Measurements from ENCODE around the gene ZNF768. TPM values are rescaled to one million over a fixed set of nuclear protein-coding genes. Genes with fewer than 3 reads are reported as not detected.

The ZNF768 gene
- total RNA-seq, 1 experiment from 2014 or later = 48.8 TPM

GRCh38 chr16:30534368-30535105 is 8.2 kb upstream of the ZNF768 start, which contains the start of gene ZNF747 (continued):
- TF ChIP-seq FOSL1 (IDR thresholded peaks at IDR 0.05; ENCODE audit: low read depth) (no peak), EGR1 (IDR thresholded peaks at IDR 0.05; ENCODE audit: low read depth) (peak; percentile 93), CBX3 (IDR thresholded peaks at IDR 0.05; ENCODE audit: low read depth) (no peak), ZNF274 (IDR thresholded peaks at IDR 0.05; ENCODE audit: low read depth, low read length) (no peak), MAX (IDR thresholded peaks at IDR 0.05) (peak; percentile 88)

DNA sequence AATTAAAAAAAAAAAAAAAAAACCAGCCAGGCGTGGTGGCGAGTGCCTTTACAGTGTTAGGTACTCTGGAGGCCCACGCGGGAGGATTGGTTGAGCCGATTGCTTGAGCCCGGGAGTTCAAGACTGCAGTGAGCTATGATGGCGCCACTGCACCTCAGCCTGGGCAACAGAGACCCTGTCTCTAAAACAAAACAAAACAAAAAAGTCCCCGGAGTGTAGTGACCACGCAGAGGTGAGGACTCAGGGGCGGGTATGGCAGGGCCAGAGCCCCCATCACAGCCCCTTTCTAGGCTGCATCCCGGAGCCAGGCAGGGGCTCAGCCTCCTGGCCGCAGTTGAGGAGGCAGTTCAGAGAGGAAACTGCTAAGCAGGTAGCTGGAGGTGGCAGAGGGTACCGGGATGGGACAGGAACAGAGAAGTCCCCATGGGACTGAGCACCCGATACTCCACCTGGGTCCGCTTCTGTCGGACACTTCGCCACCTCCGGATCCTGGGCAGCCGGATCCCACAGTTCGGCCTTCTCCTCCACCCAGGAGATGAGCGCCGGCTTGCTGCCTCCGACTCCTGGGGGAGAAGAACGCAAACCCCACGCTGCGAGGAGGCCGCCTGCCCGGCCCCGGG is 7.5 kb upstream of the ZNF768 start:
- no peak overlapping the region for H2AFZ ChIP-seq (ENCODE audit: low read depth, low read length, poor library complexity, severe bottlenecking)

More for the DNA sequence above, 7.5 kb upstream of the ZNF768 start:
- ChIA-PET POLR2A (interaction anchor here (2.7 kb wide), 1 partner anchor 24 kb away, joined by 20 read pairs; the partner anchor contains the start of gene ZNF764), RAD21 (ENCODE audit: low non-redundant PET in 1 of 2, low total read pairs in 2 of 2, uncharacterized antibody in 2 of 2, unreplicated experiment in 2 of 2) (interaction anchor here in 1 of 2 experiments (1.2 kb wide), 1 partner anchor 25 kb away, joined by 3 read pairs; the partner anchor contains the start of gene ZNF764), CTCF (no interaction called here)
- intact Hi-C loops (cut with micrococcal nuclease) = no loop called here
- H3K4me1 ChIP-seq (ENCODE audit: control insufficient read depth in 1 of 2, insufficient read depth in 2 of 2, low read length in 2 of 2) = peaks cover 6 to 35% of the 10 kb centered on the region in 2 experiments; a peak in 3 of 4 replicates
- H3K27ac ChIP-seq (ENCODE audit: low read depth, low read length) = peak overlapping the region; percentile 82
- H3K36me3 ChIP-seq (ENCODE audit: control insufficient read depth in 1 of 2, insufficient read depth in 2 of 2, low read length in 2 of 2) = no peaks in the 10 kb centered on the region
- H3K9me3 ChIP-seq (ENCODE audit: control insufficient read depth in 1 of 2, insufficient read depth in 1 of 2, low read depth in 1 of 2, low read length in 2 of 2) = no peaks in the 10 kb centered on the region
- peak overlapping the region; percentile 85 for H3K4me2 ChIP-seq (ENCODE audit: low read length)
- no TSS peak for BruUV-seq (replicated peaks)
- H3K9me2 ChIP-seq (ENCODE audit: insufficient read depth) = no peaks in the 10 kb centered on the region
- ATAC-seq (peak; percentile 5; the same call in 1 of the 2 replicates), DNase-seq (ENCODE audit: low read depth, low spot score) (no peak)
- peak overlapping the region; percentile 78 for H3K9ac ChIP-seq (ENCODE audit: low read length)
- TF ChIP-seq ELF1 (IDR thresholded peaks at IDR 0.05; ENCODE audit: borderline replicate concordance, low read depth) (no peak), JUND (IDR thresholded peaks at IDR 0.05) (no peak), SP1 (IDR thresholded peaks at IDR 0.05; ENCODE audit: low read depth) (no peak)
- peak overlapping the region; percentile 60 to 79 for H3K4me3 ChIP-seq (replicated peaks in 1 of 2; ENCODE audit: low read depth in 1 of 2, low read length in 2 of 2)
- H3K79me2 ChIP-seq (ENCODE audit: insufficient read depth, low read length) = no peaks in the 10 kb centered on the region; the same call in 1 of the 2 replicates
- no peaks in the 10 kb centered on the region for H4K20me1 ChIP-seq (ENCODE audit: insufficient read depth)
- H3K27me3 ChIP-seq (ENCODE audit: insufficient read depth, low read length) = no peaks in the 10 kb centered on the region
